Breast epithelium (tissue), 4 donors: ENCODE data around the gene PRKN. TPM values are rescaled to one million over a fixed set of nuclear protein-coding genes. Genes with fewer than 3 reads are reported as not detected.

ENCODE experiments used
- DNase-seq, 2 donors: peaks; one replicate each; pipeline ENCODE4 v3.0.0-alpha.2; 2019; ENCODE audit warnings: low spot score in 2 of 2
- H3K27ac ChIP-seq, 2 donors: fragments of 200-600 bp; sonication (generic) in 1 of 2; one replicate each; pipeline ENCODE4 v1.5.1; 2016 to 2019; ENCODE audit warnings: mild to moderate bottlenecking in 1 of 2
- H3K27me3 ChIP-seq, 2 donors: fragments of 200-600 bp; sonication (generic) in 1 of 2; one replicate each; pipeline versions ENCODE4 v1.5.1 to v1.6.0; 2017 to 2019; ENCODE audit warnings: control low read depth in 1 of 2, mild to moderate bottlenecking in 1 of 2
- H3K36me3 ChIP-seq: fragments of 200-600 bp; one replicate; pipeline ENCODE4 v1.5.1; 2019
- H3K4me1 ChIP-seq, 2 donors: fragments of 200-600 bp; sonication (generic); one replicate each; pipeline ENCODE4 v1.5.1; 2016 to 2019; ENCODE audit warnings: control low read depth in 1 of 2
- H3K4me3 ChIP-seq, 3 donors: fragments of 200-600 bp; sonication (generic); 1 replicate in 2 of 3; 2 replicates in 1 of 3; pipeline ENCODE4 v1.5.1; 2016 to 2019; ENCODE audit warnings: mild to moderate bottlenecking in 3 of 3, moderate library complexity in 2 of 3
- H3K9me3 ChIP-seq, 2 donors: fragments of 200-600 bp; sonication (generic) in 1 of 2; one replicate each; pipeline ENCODE4 v1.5.1; 2016 to 2019; ENCODE audit warnings: control low read depth in 1 of 2
- CTCF ChIP-seq, 3 donors: fragments of 450-650 bp; IDR thresholded peaks; one replicate each; pipeline ENCODE4 v1.5.1; 2016 to 2017; ENCODE audit warnings: antibody characterized with exemption in 3 of 3, mild to moderate bottlenecking in 3 of 3, moderate library complexity in 3 of 3
- POLR2A ChIP-seq: fragments of 450-650 bp; IDR thresholded peaks from one replicate; pipeline ENCODE4 v1.6.1; 2016; ENCODE audit warnings: antibody characterized with exemption, mild to moderate bottlenecking, moderate library complexity
- POLR2AphosphoS5 ChIP-seq, 3 donors: sonication (generic); formaldehyde crosslinking; IDR thresholded peaks; one replicate each; pipeline ENCODE4 v1.6.1; 2017; ENCODE audit warnings: antibody characterized with exemption in 3 of 3
- intact Hi-C: fragments of 100-400 bp; cut with DNase I; formaldehyde crosslinking; loops from one replicate; pipeline ENCODE4 v1.15.1; 2023; ENCODE audit warnings: low total_unique reads
- total RNA-seq, 3 donors: library from RNA; depleted of rRNA; stranded (reverse); fragments of >200 nt; gene quantifications; one replicate each; pipeline ENCODE4 v1.1.0, GENCODE V29; 2016

The PRKN gene
- total RNA-seq, 3 donors from 2014 or later = 7.2 to 19.0 (median 11.2) TPM

GRCh38 chr6:161701056-161701455 is 1026.5 kb downstream of the PRKN start:
- no peak overlapping the region for H3K27ac ChIP-seq
- H3K4me3 ChIP-seq = no peak overlapping the region
- H3K36me3 ChIP-seq = no peaks in the 10 kb centered on the region
- TF ChIP-seq POLR2AphosphoS5 (IDR thresholded peaks at IDR 0.05) (no peak), CTCF (IDR thresholded peaks at IDR 0.05) (no peak), POLR2A (no peak)
- H3K4me1 ChIP-seq = no peaks in the 10 kb centered on the region
- intact Hi-C loops = no loop called here
- no peaks in the 10 kb centered on the region for H3K27me3 ChIP-seq
- no peak for DNase-seq
- H3K9me3 ChIP-seq = no peaks in the 10 kb centered on the region

DNA sequence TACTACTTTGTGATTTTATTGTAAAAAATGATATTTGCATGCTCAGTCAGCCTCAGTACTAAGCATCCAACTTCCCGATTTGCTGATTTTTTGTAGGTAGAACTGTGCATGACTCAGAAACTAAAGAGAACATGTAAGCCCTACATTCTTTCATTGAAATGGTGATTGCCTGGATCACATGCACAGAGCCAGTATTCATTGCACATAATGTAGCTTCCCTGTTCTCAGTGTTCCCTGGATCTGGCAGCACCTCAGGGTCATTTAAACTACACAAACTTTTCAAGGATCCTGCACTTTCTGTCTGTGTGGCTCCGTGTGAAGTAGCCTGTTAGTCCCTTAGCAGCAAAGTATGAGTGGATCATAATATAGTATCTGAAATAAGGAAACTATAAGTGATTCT is 1030.8 kb downstream of the PRKN start:
- intact Hi-C loops = no loop called here
- TF ChIP-seq CTCF (IDR thresholded peaks at IDR 0.05) = no peak
- TF ChIP-seq POLR2AphosphoS5 (IDR thresholded peaks at IDR 0.05) = no peak
- no peak for TF ChIP-seq POLR2A

GRCh38 chr6:161694995-161695394 is 1032.6 kb downstream of the PRKN start:
- Histone ChIP-seq H3K27me3 (no peaks in the 10 kb centered on the region), H3K4me1 (no peaks in the 10 kb centered on the region), H3K27ac (no peak overlapping the region), H3K36me3 (no peaks in the 10 kb centered on the region), H3K4me3 (no peak overlapping the region), H3K9me3 (no peaks in the 10 kb centered on the region)
- DNase-seq = no peak
- intact Hi-C loops = no loop called here
- no peak for TF ChIP-seq POLR2AphosphoS5 (IDR thresholded peaks at IDR 0.05)
- peak in 2 of 3 donors; percentile 11 to 21 for TF ChIP-seq CTCF (IDR thresholded peaks at IDR 0.05)

More for the DNA sequence above, 1030.8 kb downstream of the PRKN start:
- Histone ChIP-seq H3K27me3 (no peaks in the 10 kb centered on the region), H3K4me3 (no peak overlapping the region), H3K9me3 (no peaks in the 10 kb centered on the region), H3K36me3 (no peaks in the 10 kb centered on the region), H3K4me1 (no peaks in the 10 kb centered on the region), H3K27ac (no peak overlapping the region)
- DNase-seq = no peak

DNA sequence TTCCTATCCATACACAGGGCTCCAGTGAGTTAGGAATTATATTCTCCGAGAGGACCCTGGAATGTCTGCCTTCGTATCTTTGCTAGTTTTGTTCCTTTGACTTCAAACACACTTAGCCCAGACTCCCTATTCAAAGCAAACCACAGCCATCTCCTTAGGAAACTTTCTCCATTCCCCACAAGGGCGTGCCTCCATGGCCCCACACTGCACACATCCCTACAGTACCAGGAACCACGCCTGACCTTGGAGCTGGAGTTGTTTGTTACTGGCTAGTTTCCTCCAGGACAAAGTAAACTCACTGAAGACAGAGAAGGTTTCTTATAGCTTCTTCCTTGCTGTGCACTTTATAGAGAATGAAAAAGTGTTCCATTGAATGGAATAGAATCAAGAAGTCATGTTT is 1040.9 kb downstream of the PRKN start:
- intact Hi-C loops = no loop called here
- H3K36me3 ChIP-seq = no peaks in the 10 kb centered on the region
- no peaks in the 10 kb centered on the region for H3K9me3 ChIP-seq
- H3K4me1 ChIP-seq = no peaks in the 10 kb centered on the region
- H3K27me3 ChIP-seq = no peaks in the 10 kb centered on the region
- H3K27ac ChIP-seq = no peak overlapping the region
- DNase-seq = no peak
- TF ChIP-seq POLR2AphosphoS5 (IDR thresholded peaks at IDR 0.05) (no peak), POLR2A (no peak), CTCF (IDR thresholded peaks at IDR 0.05) (no peak)
- no peak overlapping the region for H3K4me3 ChIP-seq

DNA sequence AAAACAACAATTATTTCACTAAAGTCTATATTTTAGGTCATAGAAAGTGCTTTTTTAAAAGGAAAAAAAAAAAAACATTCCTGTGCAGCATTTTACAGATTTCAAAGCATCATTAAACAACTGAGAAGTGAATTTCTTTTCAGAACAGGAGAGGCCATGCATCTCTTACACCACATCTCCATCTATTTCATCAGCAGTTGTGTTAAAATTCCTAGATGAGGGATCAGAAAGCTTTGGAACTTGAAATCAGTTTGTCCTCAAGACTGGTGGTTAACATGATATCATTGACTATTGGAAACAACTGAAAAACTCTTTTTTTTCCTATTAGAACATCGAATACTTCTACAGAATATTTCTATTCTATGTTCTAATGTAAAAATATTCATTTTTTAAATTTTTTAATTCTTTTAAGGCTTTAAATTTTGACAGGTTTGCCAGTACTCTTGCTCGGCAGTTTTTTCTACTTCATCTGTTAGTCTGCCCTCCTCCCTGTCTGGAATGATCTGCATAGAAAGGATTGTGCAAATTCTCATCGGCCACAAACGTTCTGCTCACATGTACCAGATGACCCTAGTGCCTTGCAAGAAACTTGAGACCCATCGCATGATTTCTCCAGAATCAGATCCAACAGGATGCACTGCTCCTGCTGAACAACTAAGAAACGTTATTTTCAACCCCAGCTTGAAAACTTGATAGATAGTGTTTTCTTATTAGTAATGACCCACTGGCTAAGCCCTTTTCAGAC is 1042.7 kb downstream of the PRKN start:
- intact Hi-C loops = no loop called here
- no peaks in the 10 kb centered on the region for H3K27me3 ChIP-seq
- H3K36me3 ChIP-seq = no peaks in the 10 kb centered on the region
- no peaks in the 10 kb centered on the region for H3K9me3 ChIP-seq
- DNase-seq = no peak
- no peaks in the 10 kb centered on the region for H3K4me1 ChIP-seq
- TF ChIP-seq POLR2A (no peak), CTCF (IDR thresholded peaks at IDR 0.05) (no peak), POLR2AphosphoS5 (IDR thresholded peaks at IDR 0.05) (no peak)
- H3K27ac ChIP-seq = no peak overlapping the region
- no peak overlapping the region for H3K4me3 ChIP-seq
